ENCODE measurements around the gene DGKZ.

DGKZ gene

DNA sequence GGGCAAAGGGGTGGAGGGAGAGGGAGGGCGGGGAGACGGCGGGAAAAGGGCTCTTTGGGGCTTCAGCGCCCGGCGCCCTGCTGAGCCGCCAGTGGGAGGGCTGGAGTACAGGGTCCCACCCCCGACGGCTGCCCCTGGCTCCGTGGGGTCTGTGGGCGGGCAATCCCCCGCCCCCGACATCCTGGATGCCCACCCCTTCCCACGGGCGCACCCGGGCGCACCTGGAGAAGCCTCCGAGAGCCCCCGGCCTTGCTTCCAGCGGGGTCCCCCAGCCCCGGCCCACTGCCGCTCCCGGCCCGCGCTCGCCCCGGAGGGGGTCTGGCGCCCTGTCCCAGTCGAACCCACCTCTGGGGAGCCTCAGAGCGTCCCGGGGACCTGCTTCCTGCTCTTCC is 43.9 kb downstream of the DGKZ start:
- peaks cover 4 to 37% of the 10 kb centered on the region in 2 donors for H3K4me1 ChIP-seq (ENCODE audit: control insufficient read depth in 1 of 2, insufficient read depth in 2 of 2, low read length in 2 of 2)

GRCh38 chr11:46391578-46392420 is 44.5 kb downstream of the DGKZ start, which contains the start of gene CHRM4:
Gene CHRM4, minus strand, starts transcription at chr11:46391776. Its CDS starts 5,219 bp downstream, at chr11:46386557.
- Histone ChIP-seq H3K4me3 (ENCODE audit: low read depth in 1 of 2, low read length in 2 of 2) (peak within 1 kb of the TSS in 1 of 2 donors; percentile 63), H3K9me3 (ENCODE audit: control insufficient read depth in 1 of 2, low read length in 2 of 2) (no peaks in the 10 kb centered on the region)

More for the DNA sequence above, 43.9 kb downstream of the DGKZ start:
- H3K27ac ChIP-seq (ENCODE audit: low read length): no peak overlapping the region
- H3K36me3 ChIP-seq (ENCODE audit: control insufficient read depth in 1 of 2, insufficient read depth in 2 of 2, low read length in 2 of 2): peaks cover 0 to 6% of the 10 kb centered on the region in 2 donors
- H3K4me3 ChIP-seq (ENCODE audit: low read depth in 1 of 2, low read length in 2 of 2): no peak overlapping the region
- H3K9me3 ChIP-seq (ENCODE audit: control insufficient read depth in 1 of 2, low read length in 2 of 2): no peaks in the 10 kb centered on the region
- peaks cover 40% of the 10 kb centered on the region for H3K27me3 ChIP-seq (ENCODE audit: low read depth, low read length)

DNA sequence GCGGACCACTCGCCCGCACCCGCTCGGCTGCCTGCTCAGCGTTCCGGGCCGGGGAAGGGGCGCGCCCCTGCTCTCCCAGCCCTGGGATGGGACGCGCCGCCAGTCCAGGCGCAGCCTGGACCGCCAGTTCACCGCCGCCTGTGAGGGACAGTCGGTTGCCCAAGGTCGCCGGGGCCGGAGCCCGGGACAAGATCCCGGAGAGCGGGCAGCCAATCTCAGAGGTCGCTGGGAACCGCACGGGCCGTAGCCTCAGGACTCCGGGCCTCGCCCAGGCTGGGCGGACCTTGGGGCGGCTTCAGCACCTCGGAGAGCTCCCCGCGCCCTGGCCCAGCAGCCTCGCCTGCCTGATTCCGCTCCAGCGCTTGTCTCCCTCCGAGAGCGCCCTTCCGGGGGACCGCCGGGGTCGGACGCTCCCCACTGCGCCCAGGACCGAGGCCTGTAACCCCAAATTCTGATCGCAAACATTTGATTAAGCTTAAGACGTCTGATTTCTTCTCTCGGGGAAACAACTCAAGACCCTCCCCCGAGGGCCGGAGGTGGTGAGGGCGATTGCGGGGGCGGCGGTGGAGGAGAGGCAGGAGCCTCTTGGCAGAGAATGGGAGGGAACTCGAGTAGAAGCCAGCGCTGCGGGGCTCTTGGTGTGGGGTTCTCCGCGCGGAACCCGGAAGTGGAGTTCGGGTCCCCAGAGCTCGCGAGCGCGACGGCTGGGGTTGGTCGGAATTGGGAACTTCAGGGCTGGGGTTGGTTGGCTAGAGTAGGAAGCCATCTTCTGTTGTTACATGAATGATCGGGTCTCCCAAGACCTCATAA is 45.4 kb downstream of the DGKZ start:
- no peak overlapping the region for H3K27ac ChIP-seq (ENCODE audit: low read length)
- peak overlapping the region in 1 of 2 donors; percentile 63 for H3K4me3 ChIP-seq (ENCODE audit: low read depth in 1 of 2, low read length in 2 of 2)
- no peaks in the 10 kb centered on the region for H3K9me3 ChIP-seq (ENCODE audit: control insufficient read depth in 1 of 2, low read length in 2 of 2)
- peaks cover 33% of the 10 kb centered on the region for H3K27me3 ChIP-seq (ENCODE audit: low read depth, low read length)
- peaks cover 11 to 21% of the 10 kb centered on the region in 2 donors for H3K36me3 ChIP-seq (ENCODE audit: control insufficient read depth in 1 of 2, insufficient read depth in 2 of 2, low read length in 2 of 2)
- peaks cover 4 to 37% of the 10 kb centered on the region in 2 donors for H3K4me1 ChIP-seq (ENCODE audit: control insufficient read depth in 1 of 2, insufficient read depth in 2 of 2, low read length in 2 of 2)

More at GRCh38 chr11:46391578-46392420, 44.5 kb downstream of the DGKZ start, which contains the start of gene CHRM4:
- H3K27ac ChIP-seq (ENCODE audit: low read length): no peak within 1 kb of the TSS
- peaks cover 35% of the 10 kb centered on the region for H3K27me3 ChIP-seq (ENCODE audit: low read depth, low read length)
- H3K4me1 ChIP-seq (ENCODE audit: control insufficient read depth in 1 of 2, insufficient read depth in 2 of 2, low read length in 2 of 2): peaks cover 4 to 37% of the 10 kb centered on the region in 2 donors
- peaks cover 4 to 13% of the 10 kb centered on the region in 2 donors for H3K36me3 ChIP-seq (ENCODE audit: control insufficient read depth in 1 of 2, insufficient read depth in 2 of 2, low read length in 2 of 2)

DNA sequence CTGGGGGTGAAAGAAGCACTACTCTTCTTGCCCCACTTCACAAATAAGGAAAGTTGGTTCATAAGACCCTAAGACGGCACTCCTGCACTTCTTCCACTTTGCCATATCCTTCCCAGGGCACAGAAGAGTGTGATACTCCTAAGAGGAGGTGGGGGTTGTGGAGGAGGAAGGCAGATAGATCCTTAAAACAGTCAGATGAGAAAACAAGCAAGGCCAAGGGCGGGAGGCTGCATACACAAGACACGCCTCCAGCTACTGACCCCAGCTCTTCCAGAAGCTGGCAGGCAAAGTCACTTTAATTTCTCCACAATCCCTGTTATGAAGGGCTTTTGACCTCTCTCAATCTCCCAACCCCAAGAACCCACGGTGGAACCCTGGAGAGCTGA is 46.0 kb downstream of the DGKZ start:
- Histone ChIP-seq H3K27ac (ENCODE audit: low read length) (no peak overlapping the region), H3K4me3 (ENCODE audit: low read depth in 1 of 2, low read length in 2 of 2) (no peak overlapping the region), H3K9me3 (ENCODE audit: control insufficient read depth in 1 of 2, low read length in 2 of 2) (no peaks in the 10 kb centered on the region)

DNA sequence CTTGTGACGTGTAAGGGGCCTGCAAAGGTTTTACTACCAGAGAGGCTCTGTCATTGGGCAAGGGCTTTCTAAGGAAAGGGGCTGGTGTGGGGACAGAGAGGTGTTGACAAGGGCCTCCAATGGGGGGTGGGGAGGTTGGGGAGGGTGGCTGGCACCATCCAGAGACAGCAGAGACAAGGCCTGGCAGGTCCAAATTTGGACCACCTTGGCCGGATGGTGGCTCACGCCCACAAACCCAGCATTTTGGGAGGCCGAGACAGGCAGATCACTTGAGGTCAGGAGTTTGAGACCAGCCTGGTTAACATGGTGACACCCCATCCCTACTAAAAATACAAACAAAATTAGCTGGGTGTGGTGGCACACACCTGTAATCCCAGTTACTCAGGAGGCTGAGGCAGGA is 46.5 kb downstream of the DGKZ start:
- no peak overlapping the region for H3K4me3 ChIP-seq (ENCODE audit: low read depth in 1 of 2, low read length in 2 of 2)
- H3K4me1 ChIP-seq (ENCODE audit: control insufficient read depth in 1 of 2, insufficient read depth in 2 of 2, low read length in 2 of 2): peaks cover 3 to 37% of the 10 kb centered on the region in 2 donors

More for the DNA sequence above, 46.0 kb downstream of the DGKZ start:
- Histone ChIP-seq H3K4me1 (ENCODE audit: control insufficient read depth in 1 of 2, insufficient read depth in 2 of 2, low read length in 2 of 2) (peaks cover 4 to 37% of the 10 kb centered on the region in 2 donors), H3K27me3 (ENCODE audit: low read depth, low read length) (peaks cover 29% of the 10 kb centered on the region), H3K36me3 (ENCODE audit: control insufficient read depth in 1 of 2, insufficient read depth in 2 of 2, low read length in 2 of 2) (peaks cover 17 to 27% of the 10 kb centered on the region in 2 donors)

GRCh38 chr11:46397526-46397925 is 50.3 kb downstream of the DGKZ start:
- Histone ChIP-seq H3K9me3 (ENCODE audit: control insufficient read depth in 1 of 2, low read length in 2 of 2) (no peaks in the 10 kb centered on the region), H3K4me1 (ENCODE audit: control insufficient read depth in 1 of 2, insufficient read depth in 2 of 2, low read length in 2 of 2) (peaks cover 0 to 9% of the 10 kb centered on the region in 2 donors), H3K36me3 (ENCODE audit: control insufficient read depth in 1 of 2, insufficient read depth in 2 of 2, low read length in 2 of 2) (peaks cover 21 to 32% of the 10 kb centered on the region in 2 donors), H3K4me3 (ENCODE audit: low read depth in 1 of 2, low read length in 2 of 2) (no peak overlapping the region), H3K27ac (ENCODE audit: low read length) (no peak overlapping the region), H3K27me3 (ENCODE audit: low read depth, low read length) (no peaks in the 10 kb centered on the region)

More for the DNA sequence above, 46.5 kb downstream of the DGKZ start:
- H3K9me3 ChIP-seq (ENCODE audit: control insufficient read depth in 1 of 2, low read length in 2 of 2): no peaks in the 10 kb centered on the region
- no peak overlapping the region for H3K27ac ChIP-seq (ENCODE audit: low read length)
- peaks cover 17 to 28% of the 10 kb centered on the region in 2 donors for H3K36me3 ChIP-seq (ENCODE audit: control insufficient read depth in 1 of 2, insufficient read depth in 2 of 2, low read length in 2 of 2)
- peaks cover 24% of the 10 kb centered on the region for H3K27me3 ChIP-seq (ENCODE audit: low read depth, low read length)

- no peaks in the 10 kb centered on the region for H3K27me3 ChIP-seq (ENCODE audit: low read depth, low read length)
- H3K4me3 ChIP-seq (ENCODE audit: low read depth in 1 of 2, low read length in 2 of 2): no peak overlapping the region
- H3K36me3 ChIP-seq (ENCODE audit: control insufficient read depth in 1 of 2, insufficient read depth in 2 of 2, low read length in 2 of 2): peaks cover 33 to 36% of the 10 kb centered on the region in 2 donors
- no peaks in the 10 kb centered on the region for H3K9me3 ChIP-seq (ENCODE audit: control insufficient read depth in 1 of 2, low read length in 2 of 2)
- H3K27ac ChIP-seq (ENCODE audit: low read length): no peak overlapping the region
- peaks cover 0 to 8% of the 10 kb centered on the region in 2 donors for H3K4me1 ChIP-seq (ENCODE audit: control insufficient read depth in 1 of 2, insufficient read depth in 2 of 2, low read length in 2 of 2)
Measured at GRCh38 chr11:46402957-46403902, 56.0 kb downstream of the DGKZ start.

DNA sequence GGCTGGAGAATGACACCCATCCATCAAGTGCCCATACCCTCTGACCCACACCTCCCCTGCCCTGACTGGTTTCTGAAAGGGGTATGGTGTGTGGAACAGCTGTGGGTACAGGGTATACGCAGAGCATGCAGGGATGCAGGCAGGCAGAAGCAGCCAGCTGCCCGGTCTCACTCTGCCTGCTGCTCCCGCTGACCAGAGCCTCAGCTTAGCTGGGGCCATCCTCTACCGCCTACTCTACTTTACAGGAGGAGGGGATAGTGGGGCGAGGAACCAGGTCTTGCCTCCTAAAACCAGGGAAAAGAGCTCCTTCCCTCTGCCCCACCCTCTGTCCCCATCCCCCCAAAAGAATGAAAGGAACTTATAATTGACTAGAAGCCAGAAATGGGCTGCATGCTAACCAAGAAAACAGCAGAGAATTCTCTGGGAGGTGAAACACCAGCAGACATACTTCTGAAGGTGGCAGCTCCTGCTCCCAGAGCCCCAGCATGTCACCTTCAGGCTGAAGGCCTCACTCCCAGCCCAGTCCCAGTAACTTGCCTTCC is 57.3 kb downstream of the DGKZ start:
- Histone ChIP-seq H3K4me1 (ENCODE audit: control insufficient read depth in 1 of 2, insufficient read depth in 2 of 2, low read length in 2 of 2) (peaks cover 0 to 8% of the 10 kb centered on the region in 2 donors), H3K4me3 (ENCODE audit: low read depth in 1 of 2, low read length in 2 of 2) (no peak overlapping the region), H3K36me3 (ENCODE audit: control insufficient read depth in 1 of 2, insufficient read depth in 2 of 2, low read length in 2 of 2) (peaks cover 41 to 49% of the 10 kb centered on the region in 2 donors), H3K27me3 (ENCODE audit: low read depth, low read length) (no peaks in the 10 kb centered on the region), H3K27ac (ENCODE audit: low read length) (no peak overlapping the region), H3K9me3 (ENCODE audit: control insufficient read depth in 1 of 2, low read length in 2 of 2) (no peaks in the 10 kb centered on the region)

GRCh38 chr11:46407635-46408034 is 60.4 kb downstream of the DGKZ start:
- Histone ChIP-seq H3K36me3 (ENCODE audit: control insufficient read depth in 1 of 2, insufficient read depth in 2 of 2, low read length in 2 of 2) (peaks cover 46 to 51% of the 10 kb centered on the region in 2 donors), H3K27me3 (ENCODE audit: low read depth, low read length) (no peaks in the 10 kb centered on the region), H3K9me3 (ENCODE audit: control insufficient read depth in 1 of 2, low read length in 2 of 2) (no peaks in the 10 kb centered on the region), H3K4me3 (ENCODE audit: low read depth in 1 of 2, low read length in 2 of 2) (no peak overlapping the region), H3K27ac (ENCODE audit: low read length) (no peak overlapping the region), H3K4me1 (ENCODE audit: control insufficient read depth in 1 of 2, insufficient read depth in 2 of 2, low read length in 2 of 2) (peaks cover 0 to 8% of the 10 kb centered on the region in 2 donors)

GRCh38 chr11:46408407-46408986 is 61.2 kb downstream of the DGKZ start:
- Histone ChIP-seq H3K9me3 (ENCODE audit: control insufficient read depth in 1 of 2, low read length in 2 of 2) (no peaks in the 10 kb centered on the region), H3K36me3 (ENCODE audit: control insufficient read depth in 1 of 2, insufficient read depth in 2 of 2, low read length in 2 of 2) (peaks cover 39 to 48% of the 10 kb centered on the region in 2 donors), H3K27ac (ENCODE audit: low read length) (no peak overlapping the region), H3K4me3 (ENCODE audit: low read depth in 1 of 2, low read length in 2 of 2) (no peak overlapping the region), H3K27me3 (ENCODE audit: low read depth, low read length) (no peaks in the 10 kb centered on the region), H3K4me1 (ENCODE audit: control insufficient read depth in 1 of 2, insufficient read depth in 2 of 2, low read length in 2 of 2) (peaks cover 0 to 8% of the 10 kb centered on the region in 2 donors)
